Right atrium auricular region (tissue), 2 donors: ENCODE data around the gene IFNA4. TPM values are rescaled to one million over a fixed set of nuclear protein-coding genes. Genes with fewer than 3 reads are reported as not detected.
A peak's percentile ranks its signal among the peaks of the same experiment; 100 is the strongest.
"Not testable (repeated sequence)": the region's sequence is repeated elsewhere in the genome, so short reads cannot be mapped to it uniquely, and the experiment has no call there.

Experiments
- DNase-seq: peaks from one replicate; pipeline ENCODE4 v3.0.0-alpha.2; 2019; ENCODE audit warnings: low spot score
- H3K27ac ChIP-seq, 2 donors: fragments of 200-600 bp; sonication (generic); 1 replicate in 1 of 2; 2 replicates in 1 of 2; pipeline ENCODE4 v1.5.1; 2016 to 2019
- H3K27me3 ChIP-seq, 2 donors: fragments of 200-600 bp; sonication (generic); one replicate each; pipeline versions ENCODE4 v1.5.1 to v1.6.0; 2017 to 2019
- H3K36me3 ChIP-seq: fragments of 200-600 bp; sonication (generic); one replicate; pipeline ENCODE4 v1.5.1; 2016
- H3K4me1 ChIP-seq, 2 donors: fragments of 200-600 bp; sonication (generic); one replicate each; pipeline versions ENCODE4 v1.5.1 to v1.6.0; 2017 to 2019
- H3K4me3 ChIP-seq, 2 donors: fragments of 200-600 bp; sonication (generic); 1 replicate in 1 of 2; 2 replicates in 1 of 2; pipeline ENCODE4 v1.5.1; 2017 to 2019; ENCODE audit warnings: mild to moderate bottlenecking in 1 of 2, moderate library complexity in 1 of 2
- H3K9me3 ChIP-seq, 2 donors: fragments of 200-600 bp; sonication (generic); one replicate each; pipeline ENCODE4 v1.5.1; 2019
- total RNA-seq, 2 donors: library from RNA; depleted of rRNA; stranded (reverse); fragments of >200 nt; gene quantifications; one replicate each; pipeline ENCODE4 v1.1.0, GENCODE V29; 2016
- TF ChIP-seq, protein P1 (sequence below), 2 donors: fragments of 200-600 bp; sonication (generic); IDR thresholded peaks; one replicate each; pipeline ENCODE4 v1.5.1; 2019; ENCODE audit warnings: antibody characterized with exemption in 2 of 2

Gene IFNA4
- total RNA-seq, 2 donors from 2014 or later: not detected

DNA sequence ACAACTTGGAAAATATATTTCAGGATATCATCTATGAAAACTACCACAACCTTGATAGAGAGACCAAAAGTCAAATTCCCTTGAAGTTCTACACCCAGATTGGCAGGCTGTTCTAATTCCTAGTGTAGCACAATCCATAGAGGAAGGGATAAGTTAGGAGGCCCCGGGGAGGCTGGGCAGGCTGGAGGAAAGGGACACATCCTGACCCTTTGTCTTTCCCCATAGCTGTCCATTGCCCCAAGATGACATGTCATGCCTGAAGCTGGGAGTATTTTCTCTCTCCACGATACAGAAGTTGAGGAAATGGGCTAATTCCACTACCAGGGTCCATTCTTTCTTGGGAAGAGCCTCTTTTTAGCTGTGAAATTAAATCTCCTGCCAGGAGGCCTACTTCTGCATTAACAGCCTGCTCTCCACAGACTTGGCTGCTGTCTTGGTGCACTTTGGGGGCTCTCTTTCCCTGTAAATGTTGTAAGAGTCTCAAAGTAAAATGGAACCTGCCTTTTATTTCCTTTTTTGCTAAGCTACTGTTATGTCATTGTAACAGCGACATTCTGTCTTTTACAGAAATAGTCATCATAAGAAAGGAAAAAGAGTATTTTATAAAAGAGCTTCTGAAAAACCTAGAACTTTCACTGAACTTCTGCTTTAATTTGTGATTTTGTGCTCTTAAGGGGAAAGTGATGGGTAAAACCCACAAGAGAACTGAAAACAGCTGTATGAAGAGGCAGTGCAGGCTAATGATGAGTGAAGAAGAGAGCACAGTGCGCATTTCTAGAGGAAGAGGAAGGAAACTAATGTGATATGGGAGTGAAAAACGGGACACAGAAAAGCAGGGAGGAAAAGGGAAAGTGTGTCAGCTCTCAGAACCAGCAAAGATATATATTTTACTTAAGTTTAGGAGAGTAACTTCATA lies 26.3 kb upstream of the IFNA4 start:
- DNase-seq, H3K4me1 ChIP-seq, H3K4me3 ChIP-seq, H3K9me3 ChIP-seq, H3K27me3 ChIP-seq, H3K36me3 ChIP-seq, H3K27ac ChIP-seq: not testable (repeated sequence)
- TF ChIP-seq, protein P1, sequence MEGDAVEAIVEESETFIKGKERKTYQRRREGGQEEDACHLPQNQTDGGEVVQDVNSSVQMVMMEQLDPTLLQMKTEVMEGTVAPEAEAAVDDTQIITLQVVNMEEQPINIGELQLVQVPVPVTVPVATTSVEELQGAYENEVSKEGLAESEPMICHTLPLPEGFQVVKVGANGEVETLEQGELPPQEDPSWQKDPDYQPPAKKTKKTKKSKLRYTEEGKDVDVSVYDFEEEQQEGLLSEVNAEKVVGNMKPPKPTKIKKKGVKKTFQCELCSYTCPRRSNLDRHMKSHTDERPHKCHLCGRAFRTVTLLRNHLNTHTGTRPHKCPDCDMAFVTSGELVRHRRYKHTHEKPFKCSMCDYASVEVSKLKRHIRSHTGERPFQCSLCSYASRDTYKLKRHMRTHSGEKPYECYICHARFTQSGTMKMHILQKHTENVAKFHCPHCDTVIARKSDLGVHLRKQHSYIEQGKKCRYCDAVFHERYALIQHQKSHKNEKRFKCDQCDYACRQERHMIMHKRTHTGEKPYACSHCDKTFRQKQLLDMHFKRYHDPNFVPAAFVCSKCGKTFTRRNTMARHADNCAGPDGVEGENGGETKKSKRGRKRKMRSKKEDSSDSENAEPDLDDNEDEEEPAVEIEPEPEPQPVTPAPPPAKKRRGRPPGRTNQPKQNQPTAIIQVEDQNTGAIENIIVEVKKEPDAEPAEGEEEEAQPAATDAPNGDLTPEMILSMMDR (IDR thresholded peaks at IDR 0.05): peak in 1 of 2 donors; percentile 15

DNA sequence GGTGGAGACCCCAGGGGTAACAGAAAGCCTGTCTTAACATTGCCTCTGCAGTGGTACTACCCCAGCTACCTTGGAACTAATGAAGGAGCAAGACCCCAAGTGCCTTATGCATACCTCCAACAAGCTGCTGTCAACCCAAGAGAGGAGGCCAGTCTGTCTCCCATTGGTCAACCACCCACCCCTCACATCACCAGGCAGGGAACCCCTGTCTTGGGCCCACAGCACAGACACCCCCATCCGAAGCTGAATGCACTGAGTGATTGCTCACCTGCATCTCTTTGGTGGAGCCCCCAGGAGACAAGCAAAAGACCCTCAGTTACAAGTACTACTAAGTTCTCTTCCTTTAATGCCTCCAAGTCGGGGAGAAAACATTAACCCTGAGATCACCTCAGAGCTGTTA lies 24.8 kb upstream of the IFNA4 start:
- H3K4me1 ChIP-seq, H3K4me3 ChIP-seq, H3K27me3 ChIP-seq, H3K9me3 ChIP-seq, H3K36me3 ChIP-seq, H3K27ac ChIP-seq, DNase-seq: not testable (repeated sequence)

DNA sequence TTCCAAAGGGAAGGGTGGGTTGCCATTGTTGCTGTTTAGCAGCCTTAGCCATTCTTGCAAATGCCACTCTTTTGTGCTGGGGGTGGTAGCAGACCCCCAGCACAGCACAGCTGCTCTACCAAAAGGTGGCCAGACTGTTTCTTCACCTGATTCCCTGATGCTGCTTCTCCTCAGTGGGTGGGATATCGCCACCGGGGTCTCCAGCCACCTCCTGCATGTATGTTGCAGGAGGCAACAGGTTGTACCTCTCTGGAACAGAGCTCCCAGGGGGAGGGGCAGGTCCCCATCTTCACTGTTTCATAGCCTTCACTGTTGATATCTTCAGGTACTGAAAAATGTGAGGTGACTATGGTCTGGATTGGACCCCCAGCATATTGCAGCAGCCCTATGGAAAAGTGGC lies 23.4 kb upstream of the IFNA4 start:
- H3K4me3 ChIP-seq, H3K4me1 ChIP-seq, H3K27me3 ChIP-seq, H3K9me3 ChIP-seq, H3K36me3 ChIP-seq, H3K27ac ChIP-seq, DNase-seq: not testable (repeated sequence)

DNA sequence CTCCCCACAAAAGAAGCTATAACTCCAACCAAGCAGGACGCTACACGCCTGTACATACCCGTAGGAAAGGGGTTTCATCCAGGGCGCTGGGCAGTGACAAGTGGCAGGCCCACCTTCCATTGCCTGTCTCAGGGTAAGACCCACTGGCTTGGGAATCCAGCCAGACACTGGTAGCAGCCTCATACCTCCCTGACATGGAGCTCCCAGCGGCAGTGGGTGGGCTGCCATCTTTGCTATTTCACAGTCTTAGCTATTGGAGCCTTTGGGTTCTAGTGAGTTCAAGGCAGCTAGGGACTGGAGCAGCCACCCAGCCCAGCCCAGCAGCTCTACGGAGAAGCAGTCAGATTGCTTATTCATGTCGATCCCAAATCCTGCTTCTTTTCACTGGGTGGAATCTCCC lies 22.9 kb upstream of the IFNA4 start:
- Histone ChIP-seq H3K27me3 (no peaks in the 10 kb centered on the region), H3K4me1 (no peaks in the 10 kb centered on the region), H3K9me3 (no peaks in the 10 kb centered on the region), H3K27ac (no peak overlapping the region), H3K4me3 (no peak overlapping the region), H3K36me3 (no peaks in the 10 kb centered on the region)
- TF ChIP-seq, protein P1 (IDR thresholded peaks at IDR 0.05): no peak
- DNase-seq: no peak

DNA sequence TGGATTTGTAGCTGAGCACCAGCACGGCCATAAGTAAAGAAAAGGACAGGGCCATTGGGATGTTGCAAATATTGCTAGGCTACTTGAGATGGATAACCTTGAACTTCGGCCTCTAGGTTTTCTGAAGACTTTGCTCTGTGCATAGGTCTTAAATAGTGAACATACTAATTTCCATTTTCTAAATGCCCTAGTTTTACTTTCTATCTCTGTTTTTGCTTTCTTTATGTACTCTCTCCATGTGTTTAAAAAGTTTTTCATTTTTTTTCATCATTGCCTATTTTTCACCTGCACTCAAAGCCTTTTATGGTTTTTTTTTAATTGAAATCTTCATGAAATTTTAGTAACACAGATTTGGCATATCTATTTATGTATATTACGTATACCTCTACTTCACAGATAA lies 19.7 kb upstream of the IFNA4 start, which contains the start of gene IFNA10:
Gene IFNA10, minus strand, starts transcription at position 101 of the 400 bp plus-strand sequence. Its CDS starts 46 bp downstream, at position 55.
- not testable (repeated sequence) for H3K36me3 ChIP-seq, H3K4me1 ChIP-seq, H3K9me3 ChIP-seq, H3K27me3 ChIP-seq, H3K27ac ChIP-seq, H3K4me3 ChIP-seq, DNase-seq

DNA sequence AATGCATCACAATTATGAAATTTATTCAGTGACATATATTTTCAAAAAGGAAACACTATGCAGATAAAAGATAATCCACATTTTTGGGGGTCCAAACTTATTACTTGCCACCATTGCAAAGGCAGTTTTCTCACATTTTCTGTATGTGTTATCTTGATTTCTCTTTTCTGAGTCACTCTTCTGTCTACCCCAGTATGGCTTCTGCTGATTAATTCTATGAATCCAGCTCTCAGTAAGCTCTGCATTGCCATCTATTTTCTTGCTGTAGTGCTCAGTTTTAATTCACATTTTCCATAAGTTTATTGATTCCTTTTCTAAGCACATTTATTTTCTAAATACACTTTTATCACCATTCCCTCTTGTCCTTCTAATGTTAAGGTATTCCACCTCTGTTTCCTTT lies 17.8 kb upstream of the IFNA4 start:
- no peaks in the 10 kb centered on the region for H3K27me3 ChIP-seq
- H3K9me3 ChIP-seq: no peaks in the 10 kb centered on the region
- H3K27ac ChIP-seq: no peak overlapping the region
- TF ChIP-seq, protein P1 (IDR thresholded peaks at IDR 0.05): no peak
- H3K4me3 ChIP-seq: no peak overlapping the region
- no peak for DNase-seq
- H3K4me1 ChIP-seq: no peaks in the 10 kb centered on the region
- H3K36me3 ChIP-seq: no peaks in the 10 kb centered on the region

DNA sequence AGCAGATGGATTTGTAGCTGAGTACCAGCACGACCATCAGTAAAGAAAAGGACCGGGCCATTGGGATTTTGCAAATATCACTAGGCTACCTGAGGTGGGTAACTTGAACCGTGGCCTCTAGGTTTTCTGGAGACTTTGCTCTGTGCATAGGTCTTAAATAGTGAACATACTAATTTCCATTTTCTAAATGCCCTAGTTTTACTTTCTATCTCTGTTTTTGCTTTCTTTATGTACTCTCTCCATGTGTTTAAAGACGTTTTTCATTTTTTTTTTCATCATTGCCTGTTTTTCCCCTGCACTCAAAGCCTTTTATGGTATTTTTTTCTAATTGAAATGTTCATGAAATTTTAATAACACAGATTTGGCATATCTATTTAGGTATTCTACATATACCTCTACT lies 14.7 kb upstream of the IFNA4 start, which contains the start of gene IFNA7:
Gene IFNA7, minus strand, starts transcription at position 101 of the 400 bp plus-strand sequence. Its CDS starts 40 bp downstream, at position 61.
- not testable (repeated sequence) for H3K4me1 ChIP-seq, H3K27ac ChIP-seq

More for the DNA sequence above, 14.7 kb upstream of the IFNA4 start, which contains the start of gene IFNA7:
- not testable (repeated sequence) for H3K9me3 ChIP-seq, H3K36me3 ChIP-seq, H3K4me3 ChIP-seq, H3K27me3 ChIP-seq, DNase-seq
